AG20443 (cell line): ENCODE measurements around the gene GFOD1.

Experiments
- DNase-seq: peaks from one replicate; pipeline ENCODE4 v3.0.0; 2012; ENCODE audit warnings: low spot score, mixed read lengths

The GFOD1 gene

GRCh38 chr6:13485923-13486562, 1.4 kb downstream of the GFOD1 start:
- DNase-seq = peak; percentile 63

- DNase-seq = no peak
Measured at GRCh38 chr6:13485303-13485702, 2.1 kb downstream of the GFOD1 start.

DNA sequence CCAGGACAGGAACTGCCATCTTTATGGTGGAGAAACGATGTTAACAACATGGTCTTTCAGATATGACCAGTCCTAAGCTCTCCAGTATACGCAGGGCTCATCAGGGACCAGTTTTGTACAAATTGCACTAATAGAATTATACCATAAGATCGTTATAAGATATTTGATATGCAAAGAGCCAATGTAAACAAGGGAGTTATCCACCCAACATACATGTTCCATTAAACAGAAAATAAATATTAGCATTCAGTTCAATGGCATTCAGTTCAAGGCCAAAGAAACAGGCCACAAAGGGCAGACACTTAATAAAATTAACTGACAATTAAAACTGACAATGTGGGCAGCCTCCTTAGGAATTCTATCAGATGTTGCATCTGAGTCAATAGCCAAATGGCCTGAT, 2.6 kb downstream of the GFOD1 start:
- no peak for DNase-seq

- no peak for DNase-seq
Measured at GRCh38 chr6:13484138-13484708, 3.2 kb downstream of the GFOD1 start.

DNA sequence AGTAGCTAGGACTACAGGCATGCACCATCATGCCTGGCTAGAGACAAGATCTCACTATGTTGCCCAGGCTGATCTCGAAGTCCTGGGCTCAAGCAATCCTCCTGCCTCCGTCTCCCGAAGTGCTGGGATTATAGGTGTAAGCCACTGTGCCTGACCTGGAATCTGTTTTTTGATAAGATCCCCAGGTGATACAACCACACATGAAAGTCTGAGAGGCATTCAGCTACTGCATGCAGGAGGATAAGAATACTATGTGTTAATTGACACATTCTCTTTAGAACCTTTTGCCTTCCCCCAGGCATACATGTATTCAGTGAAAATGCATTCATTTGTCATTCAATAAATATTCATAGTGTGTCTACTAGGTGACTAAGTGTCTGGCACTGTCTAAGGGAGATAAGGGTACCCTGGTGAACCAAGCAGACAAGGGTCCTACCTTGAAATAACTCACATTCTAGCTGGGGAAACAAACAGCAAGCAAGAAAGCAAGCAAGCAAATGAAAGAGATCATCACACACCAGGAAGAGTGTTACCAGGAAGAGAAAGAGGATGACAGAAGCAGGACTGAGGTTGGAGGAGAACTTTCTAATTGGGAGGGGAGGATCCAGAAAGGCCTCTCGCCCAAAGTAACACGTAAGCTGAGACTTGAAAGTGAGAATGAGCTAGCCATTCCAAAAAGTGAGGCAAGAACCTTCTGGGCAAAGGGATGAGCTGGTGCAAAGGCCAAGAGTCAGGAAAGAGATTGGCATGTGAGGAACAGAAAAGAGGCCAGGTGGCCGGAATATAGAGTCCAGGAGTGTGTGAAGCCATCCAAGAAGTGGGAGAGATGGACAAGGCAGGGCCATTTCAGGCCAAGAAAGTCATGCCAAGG, 6.5 kb downstream of the GFOD1 start:
- no peak for DNase-seq

- no peak for DNase-seq
Measured at GRCh38 chr6:13479971-13480434, 7.4 kb downstream of the GFOD1 start.

GRCh38 chr6:13479206-13479800, 8.1 kb downstream of the GFOD1 start:
- DNase-seq = no peak

DNA sequence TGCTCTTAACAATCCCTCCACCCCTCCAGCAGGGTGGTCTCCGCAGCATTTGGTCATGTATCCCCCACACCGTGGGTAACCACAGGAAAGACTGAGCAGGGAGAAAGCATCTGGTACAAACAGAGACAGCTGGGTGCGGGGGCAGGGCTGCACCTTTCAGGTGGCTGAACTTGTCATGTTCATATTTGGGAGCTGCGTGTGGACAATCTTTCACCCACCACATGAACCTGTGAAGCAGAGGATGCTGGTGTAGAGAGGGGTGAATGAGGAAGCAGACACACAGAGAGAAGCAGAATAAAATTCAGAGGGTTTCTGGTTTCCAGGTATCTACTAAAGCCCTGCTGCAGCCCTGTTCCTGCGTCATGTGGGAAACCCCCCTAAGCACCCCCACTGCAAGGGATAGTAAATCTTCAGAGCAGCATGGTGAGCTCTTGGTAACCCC, 8.9 kb downstream of the GFOD1 start:
- DNase-seq = no peak

DNA sequence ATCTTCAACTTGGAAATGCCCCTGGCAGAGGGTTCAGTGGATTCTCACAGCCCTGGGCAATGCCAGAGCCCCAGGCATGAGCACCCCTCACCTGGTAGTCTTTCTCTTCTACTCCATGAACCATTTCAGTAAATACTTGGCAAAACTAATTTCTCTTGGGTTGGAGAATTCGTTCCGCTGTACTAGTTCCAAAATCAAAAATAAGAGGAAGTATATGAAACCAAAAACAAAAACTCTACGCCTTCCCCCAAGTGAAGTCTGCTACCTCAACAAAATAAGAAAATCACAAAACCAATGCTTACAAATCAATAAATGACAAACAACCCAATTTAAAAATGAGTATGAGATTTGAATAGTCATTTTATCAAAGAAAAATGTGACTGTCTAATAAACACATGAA, 12.6 kb downstream of the GFOD1 start:
- DNase-seq = no peak

GRCh38 chr6:13474360-13474759, 13.0 kb downstream of the GFOD1 start:
- no peak for DNase-seq

DNA sequence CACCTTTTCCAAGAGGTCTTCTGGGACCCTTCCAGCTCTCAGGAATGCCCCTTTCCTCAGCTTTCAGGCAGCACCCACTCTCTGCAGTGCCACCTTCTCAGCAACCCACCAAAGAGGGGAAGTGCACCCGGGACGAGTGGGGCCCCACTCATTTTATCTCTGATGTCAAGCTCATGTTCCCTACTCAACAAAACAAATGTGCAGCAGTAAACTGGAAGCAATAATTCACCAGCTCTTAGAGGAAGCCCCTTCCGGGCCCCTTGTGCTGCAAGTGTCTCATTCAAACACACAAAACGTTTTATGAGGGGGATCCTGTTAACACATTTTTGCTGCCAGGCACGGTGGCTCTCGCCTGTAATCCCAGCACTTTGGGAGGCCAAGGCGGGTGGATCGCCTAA, 13.6 kb downstream of the GFOD1 start:
- no peak for DNase-seq

GRCh38 chr6:13472976-13473767, 14.2 kb downstream of the GFOD1 start:
- no peak for DNase-seq

DNA sequence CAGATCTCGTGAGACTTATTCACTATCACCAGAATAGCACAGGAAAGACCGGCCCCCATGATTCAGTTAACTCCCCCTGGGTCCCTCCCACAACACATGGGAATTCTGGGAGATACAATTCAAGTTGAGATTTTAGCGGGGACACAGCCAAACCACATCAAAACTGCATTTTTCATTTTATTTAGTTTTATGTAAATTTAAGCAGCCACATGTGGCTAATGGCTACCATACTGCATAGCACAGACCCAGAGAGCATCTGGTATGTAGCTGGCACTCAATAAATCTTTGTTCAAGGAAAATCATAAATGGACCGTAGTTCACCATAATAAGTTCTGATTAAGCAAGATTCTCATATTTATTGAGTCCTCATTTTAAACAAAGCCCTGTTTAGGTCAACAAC, 15.3 kb downstream of the GFOD1 start:
- DNase-seq = no peak

DNA sequence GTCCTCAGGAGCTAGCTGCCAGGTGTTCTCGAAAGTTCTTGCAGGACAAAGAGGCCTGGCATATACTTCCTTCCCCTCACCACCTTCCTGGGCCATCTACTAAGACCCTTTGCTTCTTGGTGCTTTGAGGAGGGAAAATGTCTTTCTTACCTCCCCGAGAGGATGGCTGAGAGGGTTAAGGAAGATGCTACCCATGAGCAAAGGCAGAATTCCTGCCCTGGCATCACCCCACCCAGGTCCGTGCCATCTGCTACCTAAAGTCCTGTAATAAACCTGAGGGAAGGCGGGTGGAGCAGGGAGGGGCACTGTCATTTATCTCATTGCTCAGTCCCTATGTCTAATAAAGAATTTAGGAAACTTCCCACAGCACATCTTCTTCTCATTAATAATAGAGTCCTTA, 16.2 kb downstream of the GFOD1 start:
- DNase-seq = no peak

DNA sequence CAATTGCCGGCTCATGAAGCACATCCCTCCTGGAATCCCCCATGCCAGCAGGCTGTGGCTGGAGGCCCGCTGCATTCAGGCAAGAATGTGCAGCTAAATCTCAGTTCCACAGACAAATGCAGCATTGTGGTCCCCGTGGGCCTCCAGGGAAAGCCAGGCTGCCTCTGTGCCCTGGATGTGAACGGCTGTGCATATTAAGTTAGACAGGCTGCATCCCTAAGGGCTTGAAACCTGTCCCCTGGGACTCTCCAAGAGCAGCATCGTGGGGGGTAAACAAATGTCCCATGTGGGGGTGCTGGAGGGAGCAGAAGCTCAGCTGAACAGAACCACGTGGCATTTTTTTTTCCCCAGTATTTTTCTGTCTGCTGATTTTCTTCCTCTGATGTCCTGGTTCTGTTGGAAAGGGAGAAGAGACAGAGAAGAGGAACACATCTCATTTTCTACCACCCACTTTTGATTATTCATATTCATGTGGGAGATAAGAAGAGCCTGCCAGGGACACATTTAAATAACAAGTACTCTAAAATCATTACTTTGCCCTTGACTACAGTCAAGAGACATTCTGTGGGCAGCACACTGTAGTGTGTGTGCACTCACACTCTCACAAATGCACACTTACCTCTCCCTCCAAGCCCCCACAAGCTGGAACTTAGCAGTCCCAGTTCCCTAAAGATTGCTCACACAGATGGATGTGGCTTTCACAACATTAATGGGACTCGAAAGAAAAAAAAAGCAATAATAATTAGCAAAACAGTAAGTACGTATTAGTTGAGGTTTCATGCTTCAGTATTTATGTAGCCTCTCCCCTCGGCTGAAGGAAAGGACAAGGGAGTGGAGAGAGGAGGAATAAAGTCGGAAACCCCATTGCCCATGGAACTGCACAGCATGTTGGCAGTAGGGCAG, 16.9 kb downstream of the GFOD1 start:
- no peak for DNase-seq

DNA sequence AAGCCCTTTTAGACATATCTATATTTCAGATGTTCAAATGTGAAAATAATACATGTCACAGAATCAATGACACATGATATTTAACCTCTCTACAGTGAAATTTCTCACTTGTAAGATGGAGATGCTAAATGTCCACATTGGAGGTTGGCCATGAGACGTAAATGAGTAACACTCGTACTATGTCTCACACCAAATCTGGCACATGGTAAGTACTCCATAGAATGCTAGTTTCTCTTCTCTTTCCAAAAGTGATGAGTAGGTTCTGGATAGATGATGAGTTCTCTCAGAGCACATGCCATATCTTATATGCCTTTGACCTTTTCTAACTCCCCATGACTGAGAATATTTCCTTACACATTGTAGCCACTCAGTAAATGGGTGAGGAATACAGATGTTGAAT, 17.7 kb downstream of the GFOD1 start:
- DNase-seq = no peak

DNA sequence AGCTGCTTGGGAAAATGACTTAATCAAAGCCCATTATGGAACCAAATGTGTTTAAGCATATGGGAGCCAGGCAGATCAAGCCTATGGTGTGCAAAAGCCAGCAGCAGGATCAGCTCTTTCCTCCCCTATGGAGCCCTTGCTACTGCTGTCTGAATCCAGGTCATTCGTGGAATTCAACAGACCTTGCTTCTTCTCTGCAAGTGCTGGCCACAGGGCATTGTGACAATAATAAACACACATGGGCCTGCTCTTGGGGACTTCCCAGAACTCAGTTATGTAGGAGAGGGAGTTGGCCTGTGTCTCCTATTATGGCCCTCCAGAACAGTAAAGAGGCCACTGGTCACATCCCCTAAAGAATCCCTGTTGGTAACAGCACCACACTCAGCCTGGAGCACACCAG, 18.6 kb downstream of the GFOD1 start:
- no peak for DNase-seq

DNA sequence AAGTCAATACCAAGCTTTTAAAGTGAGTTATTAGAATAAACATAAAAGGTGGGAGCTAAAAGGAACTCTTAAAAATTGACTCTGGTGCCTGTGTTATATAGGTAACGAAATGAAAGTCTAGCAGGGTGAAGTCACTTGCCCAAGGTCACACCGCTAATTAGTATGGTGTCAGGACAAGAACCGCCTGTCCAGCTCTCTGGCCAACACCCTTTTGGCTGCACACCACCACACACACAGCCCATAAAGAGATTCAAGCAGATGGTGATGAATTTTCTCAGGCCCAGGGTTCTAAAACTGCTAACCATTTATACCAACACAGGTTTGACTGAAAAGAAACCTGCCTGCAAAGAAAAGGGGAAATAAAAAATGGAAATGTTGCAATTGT, 20.2 kb downstream of the GFOD1 start:
- DNase-seq = no peak

DNA sequence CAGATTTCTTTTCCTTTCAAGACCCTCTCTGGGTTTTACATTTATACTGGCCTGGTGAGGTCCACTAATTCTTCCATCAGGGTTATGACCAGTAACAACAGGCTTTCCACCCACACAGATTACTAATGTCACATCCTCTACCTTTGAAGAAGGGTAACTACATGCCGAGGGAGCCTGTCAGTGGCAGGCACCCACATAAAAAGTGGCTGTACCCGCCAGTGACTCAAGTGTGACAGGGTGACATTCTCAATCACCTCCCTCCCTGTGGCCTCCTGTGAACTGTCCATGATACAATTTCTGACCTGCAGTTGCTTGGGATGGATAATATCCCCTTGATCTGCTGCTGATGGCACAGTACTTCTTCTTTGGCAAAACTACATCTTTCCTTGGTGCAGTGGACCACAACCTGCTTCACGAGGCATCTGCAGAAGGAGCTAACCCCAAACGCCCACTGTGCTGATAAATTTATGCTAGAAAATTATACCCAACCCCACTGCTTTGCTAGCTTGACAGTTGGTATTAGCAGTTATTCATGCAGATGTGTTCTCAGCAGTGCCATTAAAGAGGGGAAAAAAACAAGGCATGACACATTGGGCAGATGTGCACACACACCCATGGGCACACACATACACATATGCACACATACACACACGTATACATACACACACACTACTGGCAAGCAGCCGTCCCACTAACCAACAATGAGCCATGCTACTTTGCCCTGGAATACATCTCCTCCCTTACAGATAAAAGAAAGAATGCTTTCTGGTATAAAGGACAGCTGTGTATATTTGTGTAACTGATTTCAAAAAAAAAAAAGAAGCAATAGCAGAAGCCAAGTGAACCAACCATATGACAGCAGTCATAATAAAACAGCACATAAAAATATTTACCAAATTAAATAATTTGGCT, 20.8 kb downstream of the GFOD1 start:
- no peak for DNase-seq

GRCh38 chr6:13465734-13466133, 21.7 kb downstream of the GFOD1 start:
- DNase-seq = no peak
